ACHN (cell line): ENCODE results near the gene SPRR4.

Experiments used
- DNase-seq: peaks from one replicate; pipeline ENCODE4 v3.0.0-alpha.2; 2015
- in situ Hi-C: cut with HindIII; loops from 2 replicates; pipeline ENCODE4 v1.10.0; 2017; ENCODE audit warnings: low sequenced_read_pairs, low pct_ligation_motif_present, low pct_unique_long_range_greater_than_20kb

Gene SPRR4

GRCh38 chr1:152970495-152970894, at the start of gene SPRR4:
Gene SPRR4 (plus strand): TSS chr1:152970648. CDS start chr1:152971891, 1,243 bp downstream.
- DNase-seq: no peak
- in situ Hi-C loops: no loop called here

- DNase-seq: no peak
- in situ Hi-C loops: no loop called here
Observed at GRCh38 chr1:152924191-152924590, 46.3 kb upstream of the SPRR4 start.

- in situ Hi-C loops: no loop called here
Observed at GRCh38 chr1:152926091-152926490, 44.4 kb upstream of the SPRR4 start.

GRCh38 chr1:152928671-152929070, 41.8 kb upstream of the SPRR4 start:
- in situ Hi-C loops: no loop called here
- DNase-seq: no peak

More at GRCh38 chr1:152926091-152926490, 44.4 kb upstream of the SPRR4 start:
- DNase-seq: peak; percentile 30

GRCh38 chr1:152932170-152932811, 38.2 kb upstream of the SPRR4 start:
- DNase-seq: no peak
- in situ Hi-C loops: no loop called here

GRCh38 chr1:152933196-152933595, 37.3 kb upstream of the SPRR4 start:
- in situ Hi-C loops: no loop called here
- no peak for DNase-seq

GRCh38 chr1:152940614-152941013, 29.8 kb upstream of the SPRR4 start:
- DNase-seq: no peak
- in situ Hi-C loops: no loop called here

- in situ Hi-C loops: no loop called here
Observed at GRCh38 chr1:152941037-152941711, 29.3 kb upstream of the SPRR4 start.

GRCh38 chr1:152942161-152942560, 28.3 kb upstream of the SPRR4 start:
- DNase-seq: no peak
- in situ Hi-C loops: no loop called here

More at GRCh38 chr1:152941037-152941711, 29.3 kb upstream of the SPRR4 start:
- DNase-seq: no peak

GRCh38 chr1:152946248-152946647, 24.2 kb upstream of the SPRR4 start:
- no peak for DNase-seq
- in situ Hi-C loops: no loop called here

- in situ Hi-C loops: no loop called here
- DNase-seq: no peak
Observed at GRCh38 chr1:152946651-152947256, 23.7 kb upstream of the SPRR4 start, which contains the start of gene SPRR5. Gene SPRR5 (plus strand): TSS chr1:152947206. CDS start chr1:152948555, 1,349 bp downstream.

GRCh38 chr1:152951711-152952110, 18.7 kb upstream of the SPRR4 start:
- no peak for DNase-seq
- in situ Hi-C loops: no loop called here

- in situ Hi-C loops: no loop called here
- no peak for DNase-seq
Observed at GRCh38 chr1:152953761-152954160, 16.7 kb upstream of the SPRR4 start.

GRCh38 chr1:152954436-152954835, 16.0 kb upstream of the SPRR4 start:
- in situ Hi-C loops: no loop called here
- no peak for DNase-seq

GRCh38 chr1:152957561-152957960, 12.9 kb upstream of the SPRR4 start:
- in situ Hi-C loops: no loop called here
- DNase-seq: no peak

GRCh38 chr1:152959273-152959672, 11.2 kb upstream of the SPRR4 start:
- in situ Hi-C loops: no loop called here
- DNase-seq: no peak

GRCh38 chr1:152959801-152960451, 10.5 kb upstream of the SPRR4 start:
- no peak for DNase-seq
- in situ Hi-C loops: no loop called here

GRCh38 chr1:152960452-152961044, 9.9 kb upstream of the SPRR4 start:
- in situ Hi-C loops: no loop called here
- no peak for DNase-seq
